22Rv1 (cell line): ENCODE measurements around the gene EIF4E3.

Source experiments
- ZFX ChIP-seq: fragments of 450-650 bp; IDR thresholded peaks from 2 replicates; pipeline ENCODE4 v1.6.1; 2017; ENCODE audit warnings: antibody characterized with exemption, borderline replicate concordance
- TF ChIP-seq, protein P1 (sequence below): fragments of 450-650 bp; IDR thresholded peaks from 2 replicates; pipeline ENCODE4 v1.5.1; 2017; ENCODE audit warnings: mild to moderate bottlenecking

DNA sequence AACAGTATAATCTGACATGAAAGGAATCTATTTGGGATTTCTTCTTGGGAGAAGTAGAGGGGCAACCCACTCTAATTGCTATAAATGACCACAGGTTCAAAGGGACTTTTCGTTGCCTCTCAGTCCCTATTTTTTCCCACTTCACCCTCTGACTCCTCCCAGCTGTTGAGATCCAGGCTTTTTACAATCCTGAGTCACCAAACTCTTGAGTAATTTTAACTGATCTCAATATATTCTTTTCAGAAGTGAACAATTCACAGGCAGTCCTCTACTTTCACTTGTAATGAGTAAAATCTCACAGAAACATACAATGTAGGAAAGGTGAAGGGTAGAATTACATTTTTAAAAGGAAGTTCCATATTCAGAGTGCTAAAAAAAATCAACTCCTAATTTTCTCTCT, 44.6 kb downstream of the EIF4E3 start:
- TF ChIP-seq, protein P1, sequence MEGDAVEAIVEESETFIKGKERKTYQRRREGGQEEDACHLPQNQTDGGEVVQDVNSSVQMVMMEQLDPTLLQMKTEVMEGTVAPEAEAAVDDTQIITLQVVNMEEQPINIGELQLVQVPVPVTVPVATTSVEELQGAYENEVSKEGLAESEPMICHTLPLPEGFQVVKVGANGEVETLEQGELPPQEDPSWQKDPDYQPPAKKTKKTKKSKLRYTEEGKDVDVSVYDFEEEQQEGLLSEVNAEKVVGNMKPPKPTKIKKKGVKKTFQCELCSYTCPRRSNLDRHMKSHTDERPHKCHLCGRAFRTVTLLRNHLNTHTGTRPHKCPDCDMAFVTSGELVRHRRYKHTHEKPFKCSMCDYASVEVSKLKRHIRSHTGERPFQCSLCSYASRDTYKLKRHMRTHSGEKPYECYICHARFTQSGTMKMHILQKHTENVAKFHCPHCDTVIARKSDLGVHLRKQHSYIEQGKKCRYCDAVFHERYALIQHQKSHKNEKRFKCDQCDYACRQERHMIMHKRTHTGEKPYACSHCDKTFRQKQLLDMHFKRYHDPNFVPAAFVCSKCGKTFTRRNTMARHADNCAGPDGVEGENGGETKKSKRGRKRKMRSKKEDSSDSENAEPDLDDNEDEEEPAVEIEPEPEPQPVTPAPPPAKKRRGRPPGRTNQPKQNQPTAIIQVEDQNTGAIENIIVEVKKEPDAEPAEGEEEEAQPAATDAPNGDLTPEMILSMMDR = no peak
- TF ChIP-seq ZFX = no peak
